CD14-positive monocyte (primary cell): ENCODE results near the gene LHFPL3. TPM values are rescaled to one million over a fixed set of nuclear protein-coding genes. Genes with fewer than 3 reads are reported as not detected.

ENCODE experiments used
- DNase-seq, 3 donors: peaks; one replicate each; pipeline ENCODE4 v3.0.0-alpha.2; 2011 to 2022
- H2AFZ ChIP-seq: 2 replicates; pipeline ENCODE4 v1.6.0; 2012; ENCODE audit warnings: mild to moderate bottlenecking, low read depth, low read length, inconsistent platforms; ENCODE audit not compliant: insufficient read depth, poor library complexity, severe bottlenecking
- H3K27ac ChIP-seq, 2 donors: 1 replicate in 1 of 2; 2 replicates in 1 of 2; pipeline ENCODE4 v1.5.1; 2012 to 2013; ENCODE audit warnings: low read length in 2 of 2, control low read depth in 1 of 2, inconsistent platforms in 1 of 2, low read depth in 1 of 2, mild to moderate bottlenecking in 1 of 2
- H3K27me3 ChIP-seq, 2 donors: one replicate each; pipeline versions ENCODE4 v1.6.0 to v1.6.1; 2011 to 2013; ENCODE audit warnings: low read length in 2 of 2; ENCODE audit not compliant: control insufficient read depth in 2 of 2, insufficient read depth in 2 of 2
- H3K36me3 ChIP-seq, 2 donors: replicated peaks in 1 of 2; 1 replicate in 1 of 2; 2 replicates in 1 of 2; pipeline versions ENCODE4 v1.5.1 to v1.6.1; 2012 to 2013; ENCODE audit warnings: low read length in 2 of 2, control low read depth in 1 of 2, inconsistent platforms in 1 of 2, mild to moderate bottlenecking in 1 of 2; ENCODE audit not compliant: insufficient read depth in 2 of 2, control insufficient read depth in 1 of 2
- H3K4me1 ChIP-seq, 2 donors: 1 replicate in 1 of 2; 2 replicates in 1 of 2; pipeline versions ENCODE4 v1.5.1 to v1.6.1; 2012 to 2013; ENCODE audit warnings: low read length in 2 of 2, control low read depth in 1 of 2, inconsistent platforms in 1 of 2, mild to moderate bottlenecking in 1 of 2, moderate library complexity in 1 of 2; ENCODE audit not compliant: insufficient read depth in 2 of 2, control insufficient read depth in 1 of 2
- H3K4me2 ChIP-seq: replicated peaks from 2 replicates; pipeline ENCODE3; 2012; ENCODE audit warnings: low read length, moderate library complexity, mild to moderate bottlenecking; ENCODE audit not compliant: poor library complexity, severe bottlenecking; ENCODE audit errors: extremely low read depth
- H3K4me3 ChIP-seq, 3 experiments: fragments of 200-600 bp in 1 of 3; sonication (generic) in 1 of 3; replicated peaks in 1 of 3; 1 replicate in 2 of 3; 2 replicates in 1 of 3; pipeline ENCODE4 v1.5.1; 2011 to 2013; ENCODE audit warnings: low read length in 3 of 3, mild to moderate bottlenecking in 3 of 3, control low read depth in 2 of 3, low read depth in 2 of 3, inconsistent platforms in 1 of 3, moderate library complexity in 1 of 3
- H3K79me2 ChIP-seq: 2 replicates; pipeline ENCODE4 v1.6.0; 2012; ENCODE audit warnings: mild to moderate bottlenecking, control low read depth, inconsistent platforms, low read length, moderate library complexity; ENCODE audit not compliant: insufficient read depth
- H3K9ac ChIP-seq: 2 replicates; pipeline ENCODE4 v1.6.0; 2017; ENCODE audit warnings: low read length, mild to moderate bottlenecking; ENCODE audit not compliant: insufficient read depth, poor library complexity, severe bottlenecking
- H3K9me3 ChIP-seq, 2 donors: replicated peaks in 1 of 2; 1 replicate in 1 of 2; 2 replicates in 1 of 2; pipeline versions ENCODE4 v1.5.1 to v1.6.1; 2012 to 2013; ENCODE audit warnings: low read length in 2 of 2, control low read depth in 1 of 2; ENCODE audit not compliant: control insufficient read depth in 1 of 2, insufficient read depth in 1 of 2
- H4K20me1 ChIP-seq: 2 replicates; pipeline ENCODE4 v1.6.0; 2012; ENCODE audit warnings: mild to moderate bottlenecking, low read length, control low read depth, moderate library complexity; ENCODE audit not compliant: insufficient read depth
- H3K27ac Mint-ChIP-seq, 7 donors: one replicate each; pipeline ENCODE4 v1.8.0; 2020; ENCODE audit warnings: mild to moderate bottlenecking in 7 of 7, mixed read lengths in 7 of 7, moderate library complexity in 6 of 7, inconsistent platforms in 2 of 7
- H3K27me3 Mint-ChIP-seq, 3 donors: one replicate each; pipeline ENCODE4 v1.8.0; 2021 to 2022; ENCODE audit warnings: low read depth in 3 of 3, mild to moderate bottlenecking in 3 of 3, mixed read lengths in 3 of 3, moderate library complexity in 3 of 3, inconsistent platforms in 1 of 3
- H3K36me3 Mint-ChIP-seq, 2 donors: one replicate each; pipeline ENCODE4 v1.8.0; 2020; ENCODE audit warnings: mixed read lengths in 2 of 2, inconsistent platforms in 1 of 2, mild to moderate bottlenecking in 1 of 2
- H3K4me1 Mint-ChIP-seq: one replicate; pipeline ENCODE4 v1.8.0; 2020; ENCODE audit warnings: mild to moderate bottlenecking, mixed read lengths
- H3K4me3 Mint-ChIP-seq, 2 donors: one replicate each; pipeline ENCODE4 v1.8.0; 2020; ENCODE audit warnings: mild to moderate bottlenecking in 2 of 2, mixed read lengths in 2 of 2, moderate library complexity in 1 of 2
- H3K9me3 Mint-ChIP-seq, 7 donors: one replicate each; pipeline ENCODE4 v1.8.0; 2020 to 2022; ENCODE audit warnings: mixed read lengths in 7 of 7, mild to moderate bottlenecking in 6 of 7, moderate library complexity in 6 of 7, inconsistent platforms in 2 of 7
- CTCF ChIP-seq: fragments of 200-600 bp; IDR thresholded peaks from one replicate; pipeline ENCODE4 v1.8.0; 2022; ENCODE audit warnings: antibody characterized with exemption, mild to moderate bottlenecking
- WGBS: methylation state at CpG from one replicate; pipeline ENCODE4 v1.1.5; 2013; ENCODE audit warnings: missing lambda C conversion rate; ENCODE audit not compliant: insufficient coverage; 5-methylcytosine and 5-hydroxymethylcytosine counted together
- intact Hi-C, 2 donors: fragments of 100-400 bp; cut with micrococcal nuclease; formaldehyde crosslinking; loops; one replicate each; pipeline versions ENCODE4 v1.15.0 to v1.15.1; 2023
- polyA plus RNA-seq, 3 donors: library from polyadenylated mRNA; depleted of rRNA in 1 of 3; unstranded in 2 of 3; stranded (reverse) in 1 of 3; fragments of 300-500 nt in 2 of 3; fragments of >200 nt in 1 of 3; fragmentation: Illumina TruSeq in 2 of 3; gene quantifications; 1 replicate in 2 of 3; 2 replicates in 1 of 3; pipeline ENCODE4 v1.2.3, GENCODE V29; 2012 to 2021

The LHFPL3 gene
- polyA plus RNA-seq, 3 donors: not detected

GRCh38 chr7:104894726-104895521, 566.5 kb downstream of the LHFPL3 start:
- DNase-seq: no peak
- Histone ChIP-seq H4K20me1 (no peaks in the 10 kb centered on the region), H3K79me2 (no peaks in the 10 kb centered on the region), H3K27me3 (no peaks in the 10 kb centered on the region), H3K27ac (peak overlapping the region in 1 of 2 donors; percentile 0), H3K36me3 (no peaks in the 10 kb centered on the region), H3K9ac (no peak overlapping the region), H3K4me1 (peaks cover 14 to 27% of the 10 kb centered on the region in 2 donors), H3K4me3 (no peak overlapping the region), H3K9me3 (no peaks in the 10 kb centered on the region), H2AFZ (peak overlapping the region; percentile 25), H3K4me2 (peak overlapping the region; percentile 14)
- Mint-ChIP-seq H3K27ac (peak overlapping the region in 1 of 7 donors; percentile 6), H3K36me3 (no peaks in the 10 kb centered on the region), H3K4me1 (peaks cover 30% of the 10 kb centered on the region), H3K9me3 (no peaks in the 10 kb centered on the region), H3K4me3 (no peak overlapping the region), H3K27me3 (peaks cover 0 to 4% (median 3%) of the 10 kb centered on the region in 3 donors)
- no peak for TF ChIP-seq CTCF
- intact Hi-C loops: no loop called here
- 93% methylated on average over 2 of the region's 3 CpGs for WGBS

GRCh38 chr7:104895522-104896236, 567.3 kb downstream of the LHFPL3 start:
- H4K20me1 ChIP-seq: no peaks in the 10 kb centered on the region
- Mint-ChIP-seq H3K27ac (peak overlapping the region in 1 of 7 donors; percentile 6), H3K4me3 (no peak overlapping the region), H3K36me3 (no peaks in the 10 kb centered on the region), H3K27me3 (peaks cover 0 to 4% (median 3%) of the 10 kb centered on the region in 3 donors), H3K4me1 (peaks cover 30% of the 10 kb centered on the region), H3K9me3 (no peaks in the 10 kb centered on the region)
- no peak for TF ChIP-seq CTCF
- H3K27ac ChIP-seq: peak overlapping the region in 1 of 2 donors; percentile 0
- no peaks in the 10 kb centered on the region for H3K36me3 ChIP-seq
- H3K4me1 ChIP-seq: peaks cover 14 to 27% of the 10 kb centered on the region in 2 donors
- H2AFZ ChIP-seq: peak overlapping the region; percentile 25
- peak overlapping the region; percentile 14 for H3K4me2 ChIP-seq
- DNase-seq: peak; percentile 23 to 35 (median 31)
- intact Hi-C loops: no loop called here
- no peaks in the 10 kb centered on the region for H3K79me2 ChIP-seq
- H3K9me3 ChIP-seq: no peaks in the 10 kb centered on the region
- no peak overlapping the region for H3K9ac ChIP-seq
- H3K4me3 ChIP-seq: no peak overlapping the region
- whole genome bisulfite sequencing: 0% methylated on average over 2 of the region's 10 CpGs
- H3K27me3 ChIP-seq: no peaks in the 10 kb centered on the region
